HepG2 (cell line): ENCODE data around the gene FDPS. TPM values are rescaled to one million over a fixed set of nuclear protein-coding genes. Genes with fewer than 3 reads are reported as not detected.

ENCODE experiments used
- AKNA ChIP-seq: sonication (generic); formaldehyde crosslinking; IDR thresholded peaks from 2 replicates; pipeline ENCODE4 v1.4.0; 2020; ENCODE audit warnings: missing genetic modification reagents, borderline replicate concordance
- CBX2 ChIP-seq, 2 experiments: fragments of 200-600 bp in 1 of 2; sonication (generic); formaldehyde crosslinking in 1 of 2; IDR thresholded peaks; 2 replicates each; pipeline versions ENCODE4 v1.7.0 to v1.8.1; 2018 to 2022; ENCODE audit warnings: low read depth in 2 of 2, low read length in 1 of 2, mild to moderate bottlenecking in 1 of 2, missing genetic modification reagents in 1 of 2
- CTCF ChIP-seq: sonication (generic); formaldehyde crosslinking; IDR thresholded peaks from 2 replicates; pipeline ENCODE4 v1.5.0; 2020; ENCODE audit warnings: mild to moderate bottlenecking, missing genetic modification reagents, moderate library complexity
- DPF2 ChIP-seq: sonication (generic); formaldehyde crosslinking; IDR thresholded peaks from 2 replicates; pipeline ENCODE4 v1.4.0; 2020; ENCODE audit warnings: mild to moderate bottlenecking, low read depth, missing genetic modification reagents, borderline replicate concordance
- FOXA1 ChIP-seq, 2 experiments: fragments of 450-650 bp in 1 of 2; sonication (generic) in 1 of 2; formaldehyde crosslinking in 1 of 2; IDR thresholded peaks; 2 replicates each; pipeline versions ENCODE4 v1.4.0 to v1.6.1; 2016 to 2020; ENCODE audit warnings: missing genetic modification reagents in 1 of 2
- PBX3 ChIP-seq: sonication (generic); formaldehyde crosslinking; IDR thresholded peaks from 2 replicates; pipeline ENCODE4 v1.8.1; 2023; ENCODE audit warnings: missing genetic modification reagents, inconsistent platforms, borderline replicate concordance
- RNF2 ChIP-seq: fragments of 450-650 bp; conservative IDR thresholded peaks from 2 replicates; pipeline ENCODE4 v1.6.1; 2016; ENCODE audit warnings: low read depth
- SKI ChIP-seq: fragments of 450-650 bp; IDR thresholded peaks from one replicate; pipeline ENCODE4 v1.6.1; 2018; ENCODE audit warnings: mild to moderate bottlenecking; ENCODE audit not compliant: partially characterized antibody
- SNAPC5 ChIP-seq: sonication (generic); formaldehyde crosslinking; IDR thresholded peaks from 2 replicates; pipeline ENCODE4 v1.8.1; 2023; ENCODE audit warnings: mild to moderate bottlenecking, missing genetic modification reagents, borderline replicate concordance
- ZBTB2 ChIP-seq: sonication (generic); formaldehyde crosslinking; IDR thresholded peaks from 2 replicates; pipeline ENCODE4 v1.8.0; 2022; ENCODE audit warnings: low read depth, missing genetic modification reagents
- ZKSCAN1 ChIP-seq: fragments of 150-350 bp; IDR thresholded peaks from 2 replicates; pipeline ENCODE4 v1.6.1; 2014; ENCODE audit warnings: low read length
- ZMAT5 ChIP-seq: sonication (generic); formaldehyde crosslinking; IDR thresholded peaks from 2 replicates; pipeline ENCODE4 v1.5.0; 2020; ENCODE audit warnings: mild to moderate bottlenecking, low read depth, missing genetic modification reagents, borderline replicate concordance
- ZNF335 ChIP-seq: sonication (generic); formaldehyde crosslinking; IDR thresholded peaks from 2 replicates; pipeline ENCODE4 v1.4.0; 2020; ENCODE audit warnings: missing genetic modification reagents
- ZNF34 ChIP-seq: sonication (generic); formaldehyde crosslinking; IDR thresholded peaks from 2 replicates; pipeline ENCODE4 v1.4.0; 2020; ENCODE audit warnings: mild to moderate bottlenecking, missing genetic modification reagents, borderline replicate concordance
- ZNF564 ChIP-seq: sonication (generic); formaldehyde crosslinking; IDR thresholded peaks from 2 replicates; pipeline ENCODE4 v1.8.1; 2023; ENCODE audit warnings: mild to moderate bottlenecking, missing genetic modification reagents
- ZNF749 ChIP-seq: sonication (generic); formaldehyde crosslinking; IDR thresholded peaks from 2 replicates; pipeline ENCODE4 v1.8.0; 2022; ENCODE audit warnings: mild to moderate bottlenecking, missing genetic modification reagents, moderate library complexity, borderline replicate concordance
- ZSCAN30 ChIP-seq: sonication (generic); formaldehyde crosslinking; IDR thresholded peaks from 2 replicates; pipeline ENCODE4 v1.5.0; 2020; ENCODE audit warnings: mild to moderate bottlenecking, missing genetic modification reagents
- polyA plus RNA-seq, 8 experiments: library from polyadenylated mRNA; depleted of rRNA in 3 of 8; stranded (reverse) in 7 of 8; unstranded in 1 of 8; fragments of >200 nt; fragmentation: Illumina TruSeq in 4 of 8; extraction: Trizol in 4 of 8; gene quantifications; 2 replicates each; pipeline versions ENCODE4 v1.2.1 to v1.2.3, GENCODE V29; 2011 to 2016; ENCODE audit warnings: low read depth in 4 of 8, missing spikeins in 1 of 8, mixed read lengths in 1 of 8; ENCODE audit not compliant: insufficient read depth in 1 of 8
- total RNA-seq, 5 experiments: library from RNA; depleted of rRNA; stranded (reverse); fragments of >200 nt; fragmentation: Illumina TruSeq; extraction: Trizol; gene quantifications; 2 replicates each; pipeline ENCODE4 v1.2.3, GENCODE V29; 2016; ENCODE audit warnings: low read depth in 1 of 5

The FDPS gene
- total and polyA plus RNA-seq, 2 of the 13 experiments (the other 11 are each of a cell fraction or from before 2014, with no cell fraction given), result 264 to 519 TPM

GRCh38 chr1:155308493-155309422 lies at the start of gene FDPS (continued):
- TF ChIP-seq FOXA1 (IDR thresholded peaks at IDR 0.05), result no peak
- TF ChIP-seq FOXA1 (CRISPR knock-in tag; IDR thresholded peaks at IDR 0.05), result no peak
- no peak for TF ChIP-seq ZNF34 (CRISPR knock-in tag)
- TF ChIP-seq PBX3, result no peak
- TF ChIP-seq AKNA (CRISPR knock-in tag), result no peak
- 0 out of 2 replicates have a peak, but pooled peaks have one; percentile 45 for TF ChIP-seq ZNF749 (CRISPR knock-in tag)
- peak; percentile 20 for TF ChIP-seq SKI
- 0 out of 2 replicates have a peak, but pooled peaks have one; percentile 28 for TF ChIP-seq SNAPC5 (CRISPR knock-in tag)
- TF ChIP-seq ZMAT5 (CRISPR knock-in tag), result no peak
- no peak for TF ChIP-seq ZKSCAN1
- peak; percentile 39; the same call in 1 of the 2 replicates for TF ChIP-seq ZNF564 (CRISPR knock-in tag)
- peak; percentile 56; the same call in 1 of the 2 replicates for TF ChIP-seq ZNF335
- TF ChIP-seq CBX2 (IDR thresholded peaks at IDR 0.05; ENCODE audit: low read depth, low read length), result no peak
- TF ChIP-seq CBX2 (CRISPR knock-in tag; IDR thresholded peaks at IDR 0.05; ENCODE audit: low read depth), result no peak
- no peak; the same call in 1 of the 2 replicates for TF ChIP-seq CTCF
- no peak for TF ChIP-seq ZBTB2 (CRISPR knock-in tag)
- TF ChIP-seq RNF2, result no peak
- no peak for TF ChIP-seq DPF2 (CRISPR knock-in tag)
- TF ChIP-seq ZSCAN30 (CRISPR knock-in tag), result peak; percentile 86; the same call in 1 of the 2 replicates
